ENCODE results near the gene CNTN2. TPM values are rescaled to one million over a fixed set of nuclear protein-coding genes. Genes with fewer than 3 reads are reported as not detected.

Gene CNTN2
- total RNA-seq, 1 donor from 2014 or later = not detected

GRCh38 chr1:205012391-205013140 is 30.4 kb upstream of the CNTN2 start:
- ATAC-seq (no peak), DNase-seq (no peak)
- Histone ChIP-seq H3K4me3 (no peak overlapping the region), H3K9me3 (no peaks in the 10 kb centered on the region), H3K36me3 (no peaks in the 10 kb centered on the region), H3K27ac (no peak overlapping the region), H3K4me1 (peaks cover 9% of the 10 kb centered on the region), H3K27me3 (ENCODE audit: low read depth) (no peaks in the 10 kb centered on the region)
- intact Hi-C loops (cut with DNase I) = no loop called here
- no peak for TF ChIP-seq CTCF (IDR thresholded peaks at IDR 0.05)

GRCh38 chr1:205013683-205014367 is 29.2 kb upstream of the CNTN2 start:
- no peaks in the 10 kb centered on the region for H3K9me3 ChIP-seq
- TF ChIP-seq CTCF (IDR thresholded peaks at IDR 0.05) = no peak
- no peaks in the 10 kb centered on the region for H3K36me3 ChIP-seq
- H3K27me3 ChIP-seq (ENCODE audit: low read depth) = no peaks in the 10 kb centered on the region
- peaks cover 9% of the 10 kb centered on the region for H3K4me1 ChIP-seq
- H3K27ac ChIP-seq = no peak overlapping the region
- H3K4me3 ChIP-seq = no peak overlapping the region
- no peak for ATAC-seq
- intact Hi-C loops (cut with DNase I) = no loop called here
- no peak for DNase-seq

- Histone ChIP-seq H3K27me3 (ENCODE audit: low read depth) (no peaks in the 10 kb centered on the region), H3K27ac (no peak overlapping the region), H3K36me3 (no peaks in the 10 kb centered on the region), H3K4me3 (no peak overlapping the region), H3K4me1 (peaks cover 9% of the 10 kb centered on the region), H3K9me3 (no peaks in the 10 kb centered on the region)
- DNase-seq (no peak), ATAC-seq (no peak)
- intact Hi-C loops (cut with DNase I) = no loop called here
- no peak for TF ChIP-seq CTCF (IDR thresholded peaks at IDR 0.05)
Observed at GRCh38 chr1:205014783-205015182, 28.2 kb upstream of the CNTN2 start.

GRCh38 chr1:205015241-205015640 is 27.8 kb upstream of the CNTN2 start:
- intact Hi-C loops (cut with DNase I) = no loop called here
- Histone ChIP-seq H3K9me3 (no peaks in the 10 kb centered on the region), H3K4me3 (no peak overlapping the region), H3K36me3 (no peaks in the 10 kb centered on the region), H3K4me1 (peaks cover 9% of the 10 kb centered on the region), H3K27ac (no peak overlapping the region), H3K27me3 (ENCODE audit: low read depth) (no peaks in the 10 kb centered on the region)
- no peak for ATAC-seq
- DNase-seq = no peak
- no peak for TF ChIP-seq CTCF (IDR thresholded peaks at IDR 0.05)

GRCh38 chr1:205016075-205016474 is 26.9 kb upstream of the CNTN2 start:
- DNase-seq = no peak
- no peak for TF ChIP-seq CTCF (IDR thresholded peaks at IDR 0.05)
- Histone ChIP-seq H3K27ac (no peak overlapping the region), H3K4me1 (peaks cover 9% of the 10 kb centered on the region), H3K4me3 (no peak overlapping the region), H3K9me3 (no peaks in the 10 kb centered on the region), H3K27me3 (ENCODE audit: low read depth) (no peaks in the 10 kb centered on the region), H3K36me3 (no peaks in the 10 kb centered on the region)
- no peak for ATAC-seq
- intact Hi-C loops (cut with DNase I) = no loop called here

All from lower lobe of right lung (tissue), 2 donors.